Stimulated activated memory B cell treated with anti-CD40 and anti-IgM and Interleukin-4, amounts not matched to agents 10 μg/mL and 1 μg/mL and 100 μg/mL, for 72 hours (primary cell): ENCODE results near the gene MED1.
"Not testable (repeated sequence)": the region's sequence is repeated elsewhere in the genome, so short reads cannot be mapped to it uniquely, and the experiment has no call there.

Source experiments
- ATAC-seq: fragments of 150-1000 bp; cut with Tn5 transposase; 2 replicates; pipeline ENCODE4 v1.10.0; 2021
- H3K27ac Mint-ChIP-seq: one replicate; pipeline ENCODE4 v1.8.0; 2022; ENCODE audit warnings: mild to moderate bottlenecking, mixed read lengths
- H3K27me3 Mint-ChIP-seq: one replicate; pipeline ENCODE4 v1.8.0; 2022; ENCODE audit warnings: mixed read lengths
- H3K36me3 Mint-ChIP-seq: one replicate; pipeline ENCODE4 v1.8.0; 2022; ENCODE audit warnings: mixed read lengths
- H3K4me1 Mint-ChIP-seq: one replicate; pipeline ENCODE4 v1.8.0; 2022; ENCODE audit warnings: mixed read lengths
- H3K4me3 Mint-ChIP-seq: one replicate; pipeline ENCODE4 v1.8.0; 2022; ENCODE audit warnings: mild to moderate bottlenecking, moderate library complexity, mixed read lengths
- H3K9me3 Mint-ChIP-seq: one replicate; pipeline ENCODE4 v1.8.0; 2022; ENCODE audit warnings: mixed read lengths

Gene MED1, protein sequence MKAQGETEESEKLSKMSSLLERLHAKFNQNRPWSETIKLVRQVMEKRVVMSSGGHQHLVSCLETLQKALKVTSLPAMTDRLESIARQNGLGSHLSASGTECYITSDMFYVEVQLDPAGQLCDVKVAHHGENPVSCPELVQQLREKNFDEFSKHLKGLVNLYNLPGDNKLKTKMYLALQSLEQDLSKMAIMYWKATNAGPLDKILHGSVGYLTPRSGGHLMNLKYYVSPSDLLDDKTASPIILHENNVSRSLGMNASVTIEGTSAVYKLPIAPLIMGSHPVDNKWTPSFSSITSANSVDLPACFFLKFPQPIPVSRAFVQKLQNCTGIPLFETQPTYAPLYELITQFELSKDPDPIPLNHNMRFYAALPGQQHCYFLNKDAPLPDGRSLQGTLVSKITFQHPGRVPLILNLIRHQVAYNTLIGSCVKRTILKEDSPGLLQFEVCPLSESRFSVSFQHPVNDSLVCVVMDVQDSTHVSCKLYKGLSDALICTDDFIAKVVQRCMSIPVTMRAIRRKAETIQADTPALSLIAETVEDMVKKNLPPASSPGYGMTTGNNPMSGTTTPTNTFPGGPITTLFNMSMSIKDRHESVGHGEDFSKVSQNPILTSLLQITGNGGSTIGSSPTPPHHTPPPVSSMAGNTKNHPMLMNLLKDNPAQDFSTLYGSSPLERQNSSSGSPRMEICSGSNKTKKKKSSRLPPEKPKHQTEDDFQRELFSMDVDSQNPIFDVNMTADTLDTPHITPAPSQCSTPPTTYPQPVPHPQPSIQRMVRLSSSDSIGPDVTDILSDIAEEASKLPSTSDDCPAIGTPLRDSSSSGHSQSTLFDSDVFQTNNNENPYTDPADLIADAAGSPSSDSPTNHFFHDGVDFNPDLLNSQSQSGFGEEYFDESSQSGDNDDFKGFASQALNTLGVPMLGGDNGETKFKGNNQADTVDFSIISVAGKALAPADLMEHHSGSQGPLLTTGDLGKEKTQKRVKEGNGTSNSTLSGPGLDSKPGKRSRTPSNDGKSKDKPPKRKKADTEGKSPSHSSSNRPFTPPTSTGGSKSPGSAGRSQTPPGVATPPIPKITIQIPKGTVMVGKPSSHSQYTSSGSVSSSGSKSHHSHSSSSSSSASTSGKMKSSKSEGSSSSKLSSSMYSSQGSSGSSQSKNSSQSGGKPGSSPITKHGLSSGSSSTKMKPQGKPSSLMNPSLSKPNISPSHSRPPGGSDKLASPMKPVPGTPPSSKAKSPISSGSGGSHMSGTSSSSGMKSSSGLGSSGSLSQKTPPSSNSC (N-terminal part only)

DNA sequence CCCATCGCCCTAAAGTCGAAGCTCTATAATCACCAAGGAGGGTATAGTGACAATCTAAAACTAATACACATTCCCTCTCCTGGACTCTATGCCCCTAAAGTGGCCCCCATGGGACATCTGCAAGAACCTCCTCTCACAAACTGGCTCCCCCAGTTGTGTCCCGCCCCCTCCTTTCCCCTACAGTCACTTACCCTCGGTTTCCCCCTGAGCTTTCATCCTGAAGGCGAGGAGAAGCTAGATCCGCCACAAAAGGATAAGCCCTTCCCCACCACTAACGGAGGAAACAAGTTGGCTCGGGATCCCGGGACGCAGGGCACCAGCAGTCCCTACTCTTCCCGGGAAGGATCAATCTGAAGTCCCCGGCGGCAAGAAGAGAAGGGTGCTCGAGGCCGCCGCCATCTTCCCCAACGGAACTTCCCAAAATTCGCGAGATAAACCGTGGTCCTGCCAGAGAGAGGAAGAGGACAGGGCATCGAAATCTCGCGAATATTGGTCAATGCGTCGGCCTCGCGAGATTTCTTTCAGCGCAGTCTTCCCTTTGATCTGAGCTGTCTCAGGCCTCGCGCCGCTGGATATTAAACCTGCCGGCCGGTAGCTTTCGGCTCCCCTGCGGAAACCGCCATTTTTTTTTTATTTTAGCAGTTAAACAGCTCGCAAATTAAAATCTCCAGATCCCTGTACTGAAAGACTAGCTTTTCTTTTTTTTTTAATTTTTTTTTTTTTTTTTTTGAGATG is at the start of gene MED1:
Gene MED1, minus strand, starts transcription at position 417 of the 735 bp plus-strand sequence. Its CDS starts 201 bp downstream, at position 216.
- Mint-ChIP-seq H3K27me3 (no peaks in the 10 kb centered on the region), H3K36me3 (peaks cover 20% of the 10 kb centered on the region), H3K4me3 (peak within 1 kb of the TSS; percentile 99), H3K9me3 (no peaks in the 10 kb centered on the region), H3K27ac (peak within 1 kb of the TSS; percentile 97), H3K4me1 (peaks cover 31% of the 10 kb centered on the region)
- ATAC-seq = peak; percentile 99

DNA sequence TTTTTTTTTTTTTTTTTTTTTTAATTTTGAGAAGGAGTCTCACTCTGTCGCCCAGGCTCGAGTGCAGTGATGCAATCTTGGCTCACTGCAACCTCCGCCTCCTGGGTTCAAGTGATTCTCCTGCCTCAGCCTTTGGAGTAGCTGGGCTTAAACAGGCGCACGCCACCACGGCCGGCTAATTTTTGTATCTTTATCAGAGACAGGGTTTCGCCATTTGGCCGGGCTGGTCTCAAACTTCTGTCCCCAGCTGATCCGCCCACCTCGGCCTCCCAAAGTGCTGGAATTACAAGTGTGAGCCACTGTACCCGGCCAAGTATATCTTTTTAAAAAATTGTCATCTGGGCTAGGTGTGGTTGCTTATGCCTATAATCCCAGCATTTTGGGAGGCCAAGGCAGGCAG is 45.9 kb upstream of the MED1 start:
- H3K4me1 Mint-ChIP-seq, H3K27me3 Mint-ChIP-seq, H3K9me3 Mint-ChIP-seq, H3K4me3 Mint-ChIP-seq, ATAC-seq, H3K27ac Mint-ChIP-seq: not testable (repeated sequence)
- H3K36me3 Mint-ChIP-seq = peaks cover 51% of the 10 kb centered on the region

DNA sequence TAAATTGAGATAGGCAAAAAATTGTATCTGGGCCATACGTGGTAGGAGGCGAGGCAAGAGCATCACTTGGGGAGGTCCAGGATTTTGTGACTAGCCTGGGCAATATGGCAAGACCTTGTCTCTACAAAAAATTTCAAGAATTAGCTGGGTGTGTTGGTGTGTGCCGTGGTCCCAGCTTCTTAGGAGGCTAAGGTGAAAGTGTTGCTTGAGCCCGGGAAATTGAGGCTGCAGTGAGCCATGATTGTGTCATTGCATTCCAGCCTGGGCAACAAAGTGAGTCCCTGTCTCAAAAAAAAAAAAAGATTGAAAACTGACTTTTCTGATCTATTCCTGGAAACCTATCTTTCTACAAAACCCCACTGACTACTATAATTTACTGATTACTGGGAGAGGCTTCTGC is 36.9 kb upstream of the MED1 start:
- Mint-ChIP-seq H3K4me1 (peaks cover 5% of the 10 kb centered on the region), H3K27ac (no peak overlapping the region), H3K27me3 (no peaks in the 10 kb centered on the region), H3K36me3 (peaks cover 18% of the 10 kb centered on the region), H3K4me3 (no peak overlapping the region), H3K9me3 (no peaks in the 10 kb centered on the region)
- ATAC-seq = no peak

DNA sequence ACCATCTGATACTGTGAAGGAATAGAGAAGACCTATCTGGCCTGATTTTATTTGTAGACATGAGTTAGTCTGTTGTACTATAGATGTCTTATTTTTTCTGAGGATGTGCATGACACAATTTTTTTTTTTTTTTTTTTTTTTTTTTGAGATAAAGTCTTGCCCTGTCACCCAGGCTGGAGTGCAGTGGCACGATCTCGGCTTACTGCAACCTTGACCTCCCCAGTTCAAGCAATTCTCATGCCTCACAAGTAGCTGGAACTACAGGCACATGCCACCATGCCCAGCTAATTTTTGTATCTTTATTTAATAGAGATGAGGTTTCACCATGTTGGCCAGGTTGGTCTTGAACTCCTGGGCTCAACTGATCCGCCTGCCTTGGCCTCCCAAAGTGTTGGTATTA is 36.4 kb upstream of the MED1 start:
- not testable (repeated sequence) for H3K27ac Mint-ChIP-seq, H3K4me3 Mint-ChIP-seq, H3K9me3 Mint-ChIP-seq, H3K27me3 Mint-ChIP-seq, H3K4me1 Mint-ChIP-seq, ATAC-seq
- peaks cover 13% of the 10 kb centered on the region for H3K36me3 Mint-ChIP-seq

DNA sequence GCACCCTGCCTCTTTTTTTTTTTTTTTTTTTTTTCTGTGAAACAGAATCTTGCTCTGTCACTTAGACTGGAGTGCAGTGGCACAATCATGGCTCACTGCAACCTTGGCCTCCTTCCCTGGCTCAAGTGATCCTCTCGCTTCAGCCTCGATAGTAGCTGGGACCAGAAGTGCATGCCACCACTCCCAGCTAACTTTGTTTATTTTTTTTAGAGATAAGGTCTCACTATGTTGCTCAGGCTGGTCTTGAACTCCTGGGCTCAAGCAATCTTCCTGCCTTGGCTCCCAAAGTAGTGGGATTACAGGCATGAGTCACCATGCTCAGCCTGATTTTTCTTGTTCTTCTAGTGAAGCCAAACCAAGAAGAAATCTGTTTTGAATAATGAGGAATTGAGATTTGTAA is 35.2 kb upstream of the MED1 start:
- Mint-ChIP-seq H3K27ac (no peak overlapping the region), H3K4me1 (peaks cover 5% of the 10 kb centered on the region), H3K9me3 (no peaks in the 10 kb centered on the region), H3K27me3 (no peaks in the 10 kb centered on the region), H3K4me3 (no peak overlapping the region), H3K36me3 (peaks cover 17% of the 10 kb centered on the region)
- no peak for ATAC-seq

DNA sequence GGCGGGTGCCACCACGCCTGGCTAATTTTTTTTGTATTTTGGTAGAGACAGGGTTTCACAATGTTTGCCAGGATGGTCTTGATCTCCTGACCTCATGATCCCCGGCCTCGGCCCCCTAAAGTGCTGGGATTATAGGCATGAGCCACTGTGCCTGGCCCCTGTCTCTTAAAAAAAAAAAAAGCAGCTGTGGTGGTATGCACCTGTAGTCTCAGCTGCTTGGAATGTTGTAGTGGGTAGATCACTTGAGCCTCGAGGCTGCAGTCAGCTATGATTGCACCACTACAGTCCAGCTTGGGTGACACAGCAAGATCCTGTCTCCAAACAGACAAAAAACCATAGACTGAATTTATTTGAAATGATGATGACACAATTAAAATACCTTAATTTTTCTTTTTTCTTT is 34.5 kb upstream of the MED1 start:
- Mint-ChIP-seq H3K9me3 (no peaks in the 10 kb centered on the region), H3K4me3 (no peak overlapping the region), H3K4me1 (peaks cover 5% of the 10 kb centered on the region), H3K27ac (no peak overlapping the region), H3K36me3 (peaks cover 16% of the 10 kb centered on the region), H3K27me3 (no peaks in the 10 kb centered on the region)
- ATAC-seq = no peak

DNA sequence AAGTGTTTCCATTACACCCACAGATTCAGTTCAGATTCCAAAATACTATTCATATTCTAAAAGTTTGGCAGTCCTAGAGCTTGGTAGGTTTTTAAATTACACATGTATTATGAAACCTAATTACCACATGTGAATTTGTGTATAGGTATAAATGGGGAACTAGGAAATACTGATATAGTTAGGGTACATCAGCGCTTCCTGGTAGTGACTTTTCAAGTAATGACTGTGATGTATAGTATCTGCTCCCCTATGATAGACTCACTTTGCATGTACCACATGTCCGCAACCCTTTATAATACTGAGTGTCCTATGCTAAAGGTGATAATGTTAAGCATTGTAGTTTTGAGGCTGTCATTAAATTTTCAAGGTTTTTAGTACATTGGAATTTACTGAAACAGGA is 33.1 kb upstream of the MED1 start:
- peak; percentile 93 for ATAC-seq
- no peak overlapping the region for H3K4me3 Mint-ChIP-seq
- peaks cover 18% of the 10 kb centered on the region for H3K36me3 Mint-ChIP-seq
- peaks cover 5% of the 10 kb centered on the region for H3K4me1 Mint-ChIP-seq
- no peaks in the 10 kb centered on the region for H3K9me3 Mint-ChIP-seq
- no peak overlapping the region for H3K27ac Mint-ChIP-seq
- H3K27me3 Mint-ChIP-seq = no peaks in the 10 kb centered on the region

DNA sequence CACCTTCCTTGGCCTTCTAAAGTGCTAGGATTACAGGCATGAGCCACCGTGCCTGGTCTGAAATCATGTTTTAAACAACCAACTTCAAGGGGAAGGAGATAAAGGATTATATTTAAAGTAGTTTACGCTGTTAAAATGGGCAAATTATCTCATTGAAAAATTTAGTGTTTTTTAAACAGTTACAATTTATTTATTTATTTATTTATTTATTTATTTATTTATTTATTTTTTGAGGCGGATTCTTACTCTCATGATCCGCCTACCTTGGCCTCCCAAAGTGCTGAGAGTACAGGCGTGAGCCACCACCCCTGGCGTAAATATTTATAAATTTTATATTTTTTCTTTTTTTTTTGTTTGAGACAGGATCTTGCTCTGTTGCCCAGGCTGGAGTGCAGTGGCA is 32.4 kb upstream of the MED1 start:
- Mint-ChIP-seq H3K4me1 (peaks cover 5% of the 10 kb centered on the region), H3K27ac (no peak overlapping the region), H3K27me3 (no peaks in the 10 kb centered on the region), H3K36me3 (peaks cover 18% of the 10 kb centered on the region), H3K9me3 (no peaks in the 10 kb centered on the region), H3K4me3 (no peak overlapping the region)
- ATAC-seq = no peak

DNA sequence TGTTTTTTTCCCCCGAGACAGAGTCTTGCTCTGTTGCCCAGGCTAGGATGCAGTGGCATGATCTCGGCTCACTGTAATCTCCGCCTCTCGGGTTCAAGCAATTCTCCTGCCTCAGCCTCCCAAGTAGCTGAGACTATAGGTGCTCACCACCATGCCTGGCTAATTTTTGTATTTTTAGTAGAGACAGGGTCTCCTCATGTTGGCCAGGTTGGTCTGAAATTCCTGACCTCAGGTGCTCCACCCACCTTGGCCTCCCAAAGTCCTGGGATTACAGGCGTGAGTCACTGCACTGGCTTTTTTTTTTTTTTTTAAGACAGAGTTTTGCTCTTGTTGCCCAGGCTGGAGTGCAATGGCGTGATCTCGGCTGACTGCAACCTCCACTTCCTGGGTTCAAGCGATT is 28.6 kb upstream of the MED1 start:
- H3K9me3 Mint-ChIP-seq, H3K27ac Mint-ChIP-seq, H3K27me3 Mint-ChIP-seq, ATAC-seq, H3K4me1 Mint-ChIP-seq, H3K4me3 Mint-ChIP-seq: not testable (repeated sequence)
- peaks cover 18% of the 10 kb centered on the region for H3K36me3 Mint-ChIP-seq

DNA sequence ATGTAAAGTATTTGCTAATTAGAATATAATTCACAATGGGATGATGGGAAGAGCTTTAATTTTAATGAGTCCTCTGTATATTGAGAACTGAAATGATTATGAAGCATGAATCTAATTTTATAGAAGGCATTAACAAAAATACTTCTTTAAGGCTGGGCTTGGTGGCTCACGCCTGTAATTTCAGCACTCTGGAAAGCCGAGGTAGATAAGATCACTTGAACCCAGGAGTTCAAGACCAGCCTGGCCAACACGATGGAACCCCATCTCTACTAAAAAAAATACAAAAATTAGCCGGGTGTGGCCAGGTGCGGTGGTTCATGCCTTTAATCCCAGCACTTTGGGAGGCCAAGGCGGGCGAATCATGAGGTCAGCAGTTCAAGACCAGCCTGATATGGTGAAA is 22.2 kb upstream of the MED1 start:
- Mint-ChIP-seq H3K27ac (no peak overlapping the region), H3K27me3 (no peaks in the 10 kb centered on the region), H3K36me3 (peaks cover 13% of the 10 kb centered on the region), H3K4me3 (no peak overlapping the region), H3K4me1 (no peaks in the 10 kb centered on the region), H3K9me3 (no peaks in the 10 kb centered on the region)
- ATAC-seq = no peak

DNA sequence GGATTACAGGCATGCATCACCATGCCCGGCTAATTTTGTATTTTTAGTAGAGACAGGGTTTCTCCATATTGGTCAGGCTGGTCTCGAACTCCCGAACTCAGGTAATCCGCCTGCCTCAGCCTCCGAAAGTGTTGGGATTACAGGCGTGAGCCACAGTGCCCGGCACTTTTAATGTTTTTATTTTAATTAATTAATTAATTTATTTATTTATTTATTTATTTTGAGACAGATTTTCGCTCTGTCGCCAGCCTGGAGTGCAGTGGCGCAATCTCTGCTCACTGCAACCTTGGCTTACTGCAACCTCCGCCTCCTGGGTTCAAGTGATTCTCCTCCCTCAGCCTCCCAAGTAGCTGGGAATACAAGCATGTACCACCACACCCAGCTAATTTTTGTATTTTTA is 17.5 kb upstream of the MED1 start:
- ATAC-seq, H3K27ac Mint-ChIP-seq, H3K27me3 Mint-ChIP-seq, H3K4me3 Mint-ChIP-seq, H3K9me3 Mint-ChIP-seq: not testable (repeated sequence)
- H3K36me3 Mint-ChIP-seq = peaks cover 24% of the 10 kb centered on the region
- H3K4me1 Mint-ChIP-seq = peaks cover 32% of the 10 kb centered on the region

DNA sequence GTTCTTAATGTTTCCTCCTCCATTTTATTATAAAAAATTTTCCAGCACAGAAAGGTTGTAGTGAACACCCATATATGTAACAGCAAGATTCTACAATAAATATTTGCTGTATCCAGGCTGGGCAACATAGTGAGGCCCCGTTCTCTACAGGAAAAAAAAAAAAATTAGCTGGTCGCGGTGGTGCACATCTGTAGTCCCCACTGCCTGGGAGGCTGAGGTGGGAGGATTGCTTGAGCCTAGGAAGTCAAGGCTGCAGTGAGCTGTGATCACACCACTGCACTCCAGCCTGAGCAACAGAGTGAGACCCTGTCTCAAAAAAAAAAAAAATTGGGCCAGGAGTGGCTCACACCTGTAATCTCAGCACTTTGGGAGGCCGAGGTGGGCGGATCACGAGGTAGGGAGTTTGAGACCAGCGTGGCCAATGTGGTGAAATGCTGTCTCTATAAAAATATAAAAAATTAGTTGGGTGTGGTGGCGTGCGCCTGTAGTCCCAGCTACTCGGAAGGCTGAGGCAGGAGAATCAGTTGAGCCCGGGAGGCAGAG is 13.6 kb upstream of the MED1 start:
- Mint-ChIP-seq H3K36me3 (peaks cover 11% of the 10 kb centered on the region), H3K4me1 (peaks cover 50% of the 10 kb centered on the region), H3K4me3 (peak overlapping the region; percentile 91), H3K27ac (peak overlapping the region; percentile 19)
- not testable (repeated sequence) for ATAC-seq, H3K9me3 Mint-ChIP-seq, H3K27me3 Mint-ChIP-seq

DNA sequence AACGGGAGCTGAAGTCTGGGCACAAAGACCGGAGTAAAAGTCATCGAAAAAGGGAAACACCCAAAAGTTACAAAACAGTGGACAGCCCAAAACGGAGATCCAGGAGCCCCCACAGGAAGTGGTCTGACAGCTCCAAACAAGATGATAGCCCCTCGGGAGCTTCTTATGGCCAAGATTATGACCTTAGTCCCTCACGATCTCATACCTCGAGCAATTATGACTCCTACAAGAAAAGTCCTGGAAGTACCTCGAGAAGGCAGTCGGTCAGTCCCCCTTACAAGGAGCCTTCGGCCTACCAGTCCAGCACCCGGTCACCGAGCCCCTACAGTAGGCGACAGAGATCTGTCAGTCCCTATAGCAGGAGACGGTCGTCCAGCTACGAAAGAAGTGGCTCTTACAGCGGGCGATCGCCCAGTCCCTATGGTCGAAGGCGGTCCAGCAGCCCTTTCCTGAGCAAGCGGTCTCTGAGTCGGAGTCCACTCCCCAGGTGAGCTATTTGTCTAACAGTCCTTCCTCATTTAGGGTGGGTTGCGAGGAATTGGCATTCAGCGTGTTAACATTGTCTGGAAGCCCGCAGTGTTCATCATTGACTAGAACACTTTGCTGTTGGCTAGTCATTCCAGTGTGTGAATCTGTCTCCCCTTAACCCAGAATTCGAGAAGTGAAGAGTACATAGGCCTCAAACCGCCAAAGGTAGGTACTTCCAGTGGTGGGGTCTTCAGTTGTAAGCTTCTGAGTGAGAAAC is 11.7 kb upstream of the MED1 start:
- H3K36me3 Mint-ChIP-seq = peaks cover 11% of the 10 kb centered on the region
- peaks cover 50% of the 10 kb centered on the region for H3K4me1 Mint-ChIP-seq
- no peak for ATAC-seq
- H3K4me3 Mint-ChIP-seq = peak overlapping the region; percentile 91
- H3K27ac Mint-ChIP-seq = peak overlapping the region; percentile 96
- no peaks in the 10 kb centered on the region for H3K27me3 Mint-ChIP-seq
- no peaks in the 10 kb centered on the region for H3K9me3 Mint-ChIP-seq
